GM18867 (cell line): ENCODE results near the gene RDM1.

Experiments used
- ATAC-seq: cut with Tn5 transposase; IDR thresholded peaks from one replicate; pipeline ENCODE4 v1.9.1; 2021; ENCODE audit warnings: mild to moderate bottlenecking, moderate library complexity; ENCODE audit not compliant: unreplicated experiment

The RDM1 gene

DNA sequence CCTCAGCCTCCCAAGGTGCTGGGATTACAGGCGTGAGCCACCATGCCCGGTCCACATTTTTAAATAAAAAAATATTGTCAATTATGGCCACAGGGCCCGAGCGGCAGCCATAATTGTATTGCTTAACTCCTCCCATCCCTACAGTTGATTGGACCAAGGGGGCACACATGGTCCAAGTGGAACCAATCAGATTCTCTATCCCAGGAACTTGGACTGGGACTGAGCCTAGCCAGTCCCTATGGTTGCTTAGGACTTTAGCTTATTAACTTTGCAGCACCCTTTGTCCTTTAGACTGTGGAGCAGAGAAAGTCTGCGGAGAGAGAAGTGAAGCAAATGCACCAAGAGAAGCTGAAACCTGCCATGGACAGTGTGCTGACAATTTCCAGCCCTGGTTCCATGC is 5.5 kb upstream of the RDM1 start:
- no peak for ATAC-seq

DNA sequence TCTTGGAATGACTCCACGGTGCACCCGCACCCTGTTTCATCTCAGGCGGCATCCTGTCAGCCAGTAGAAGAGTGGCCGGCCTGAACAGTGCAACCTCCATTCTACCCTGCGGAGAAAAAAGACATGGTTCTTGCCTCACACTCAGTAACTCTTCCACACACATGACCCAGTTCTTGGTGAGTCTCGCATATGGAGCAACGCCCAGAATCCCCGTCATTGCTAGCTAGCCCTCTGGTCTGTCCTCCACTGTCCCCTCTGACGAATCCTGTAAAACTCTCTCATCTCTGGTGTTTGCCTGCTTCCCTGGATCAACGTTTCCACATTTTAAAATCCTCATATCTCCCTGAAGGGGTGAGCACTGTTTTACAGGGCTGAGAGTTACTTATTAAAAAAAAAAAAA is 4.2 kb upstream of the RDM1 start:
- ATAC-seq = no peak

DNA sequence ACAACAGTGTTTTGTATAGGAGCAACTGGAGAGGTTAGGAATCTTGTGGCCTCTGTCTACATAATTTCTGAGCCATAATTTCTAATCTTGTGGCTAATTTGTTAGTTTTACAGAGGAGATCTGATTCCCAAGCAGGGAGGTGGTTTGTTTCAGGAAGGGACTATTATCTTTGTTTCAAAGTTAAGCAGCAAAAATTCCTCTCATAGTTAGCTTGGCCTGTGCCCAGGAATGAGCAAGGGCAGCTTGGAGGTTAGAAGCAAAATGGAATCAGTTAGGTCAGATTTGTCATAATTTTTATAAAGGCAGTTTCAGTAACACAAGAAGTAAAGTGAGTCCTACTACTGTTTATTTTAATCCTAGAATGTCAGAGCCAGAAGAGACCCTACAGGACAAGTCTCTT is 2.0 kb upstream of the RDM1 start:
- ATAC-seq = no peak

DNA sequence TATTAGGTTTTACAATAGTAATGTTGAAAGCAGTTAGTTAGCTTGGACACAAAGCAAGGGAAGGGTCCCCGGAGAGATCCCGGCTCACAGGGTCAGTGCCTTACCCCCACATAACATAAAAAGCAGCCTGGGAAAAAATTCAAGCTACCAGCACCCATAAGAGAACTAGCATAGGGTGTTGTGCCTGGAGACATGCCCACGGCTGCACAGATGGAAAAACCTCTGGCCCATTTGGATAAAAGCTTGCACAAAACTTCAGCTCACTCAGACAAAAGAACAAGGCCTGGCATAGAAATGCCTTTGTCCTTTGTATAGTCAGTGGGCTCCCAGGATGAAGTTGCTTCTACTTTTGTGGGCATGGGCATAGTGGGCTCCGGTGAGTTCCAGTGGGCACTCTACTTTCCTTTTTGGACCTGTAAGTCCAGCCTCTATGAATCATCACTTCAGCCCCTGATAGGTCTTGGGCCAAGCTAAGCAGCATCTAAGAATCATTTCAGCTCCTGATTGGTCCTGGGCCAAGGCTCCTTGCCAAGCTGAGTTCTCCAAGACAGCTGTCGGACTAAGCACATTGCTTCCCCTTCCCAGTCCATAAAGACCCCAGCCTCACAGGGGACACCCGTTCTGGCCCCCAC is 1.3 kb upstream of the RDM1 start:
- no peak for ATAC-seq

DNA sequence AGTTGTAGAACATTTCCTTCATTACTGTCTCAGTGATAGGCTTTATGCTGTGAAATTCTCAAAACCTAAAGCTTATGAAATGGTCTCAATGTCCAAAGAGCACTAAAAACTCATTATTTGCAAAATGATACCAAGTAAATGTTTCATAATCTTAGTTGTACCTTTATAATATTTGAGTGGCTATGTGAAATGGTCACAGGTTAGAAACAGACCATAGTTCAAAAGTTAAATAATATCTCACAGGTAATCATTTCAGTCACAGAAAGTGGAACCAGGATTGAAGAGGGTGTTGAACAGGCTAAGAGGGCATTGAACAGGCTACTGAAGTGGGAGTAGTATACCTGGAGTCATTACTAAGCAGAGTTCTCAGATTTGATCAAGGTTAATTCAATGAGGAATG is 2.9 kb downstream of the RDM1 start:
- ATAC-seq = no peak

DNA sequence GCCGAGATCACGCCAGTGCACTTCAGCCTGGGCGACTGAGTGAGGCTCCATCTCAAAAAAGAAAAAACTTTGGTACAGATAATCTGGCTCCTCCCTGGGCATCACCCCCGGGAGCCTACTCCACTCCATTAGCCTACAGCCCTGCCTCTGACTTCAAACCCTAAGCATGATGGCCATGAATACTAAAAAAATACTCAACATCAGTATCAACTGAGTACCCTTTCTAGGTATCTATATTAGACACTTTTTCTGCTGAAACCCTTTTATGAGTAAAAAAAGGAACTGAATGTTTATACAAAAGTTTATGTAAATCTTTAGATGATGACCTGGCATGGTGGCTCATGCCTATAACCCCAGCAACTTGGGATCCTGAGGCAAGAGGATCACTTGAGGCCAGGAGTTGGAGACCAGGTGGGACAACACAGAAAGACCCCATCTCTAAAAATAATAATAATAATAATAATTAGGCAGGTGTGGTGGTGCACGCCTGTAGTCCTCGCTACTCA is 6.9 kb downstream of the RDM1 start:
- no peak for ATAC-seq

DNA sequence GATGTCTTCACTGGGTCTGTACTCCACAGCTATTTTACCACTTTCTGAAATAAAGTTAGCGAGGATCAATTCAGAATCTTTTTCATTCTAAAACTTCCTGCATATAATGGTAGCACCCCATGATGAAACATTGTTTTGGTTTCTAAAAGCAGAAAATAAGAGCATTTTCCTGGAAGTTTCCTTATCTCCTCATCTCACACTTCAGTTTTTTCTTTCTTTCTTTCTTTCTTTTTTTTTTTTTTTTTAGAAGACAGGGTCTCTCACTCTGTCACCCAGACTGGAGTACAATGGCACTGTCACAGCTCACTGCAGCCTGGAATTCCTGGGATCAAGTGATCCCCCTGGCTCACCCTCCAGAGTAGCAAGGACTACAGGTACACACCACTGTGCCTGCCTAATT is 10.3 kb downstream of the RDM1 start:
- ATAC-seq = no peak

DNA sequence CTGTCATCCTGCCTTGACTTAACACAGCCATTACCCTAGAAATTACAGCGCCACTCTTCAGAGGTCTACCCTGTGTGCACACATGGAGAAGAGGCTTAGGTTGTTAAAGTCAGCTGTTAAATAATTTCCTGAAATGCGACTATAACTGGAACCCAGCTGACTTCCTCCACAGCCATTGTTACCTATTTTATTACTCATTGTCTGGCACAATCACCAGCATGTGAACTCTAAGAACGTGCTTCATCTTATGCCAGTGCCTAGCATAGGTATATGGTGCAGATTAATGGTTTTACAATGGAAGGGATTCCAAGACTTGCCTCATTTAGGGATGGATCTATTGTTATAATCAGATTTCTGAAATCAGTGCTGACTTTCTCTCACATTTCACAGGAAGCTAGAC is 11.9 kb downstream of the RDM1 start:
- no peak for ATAC-seq

DNA sequence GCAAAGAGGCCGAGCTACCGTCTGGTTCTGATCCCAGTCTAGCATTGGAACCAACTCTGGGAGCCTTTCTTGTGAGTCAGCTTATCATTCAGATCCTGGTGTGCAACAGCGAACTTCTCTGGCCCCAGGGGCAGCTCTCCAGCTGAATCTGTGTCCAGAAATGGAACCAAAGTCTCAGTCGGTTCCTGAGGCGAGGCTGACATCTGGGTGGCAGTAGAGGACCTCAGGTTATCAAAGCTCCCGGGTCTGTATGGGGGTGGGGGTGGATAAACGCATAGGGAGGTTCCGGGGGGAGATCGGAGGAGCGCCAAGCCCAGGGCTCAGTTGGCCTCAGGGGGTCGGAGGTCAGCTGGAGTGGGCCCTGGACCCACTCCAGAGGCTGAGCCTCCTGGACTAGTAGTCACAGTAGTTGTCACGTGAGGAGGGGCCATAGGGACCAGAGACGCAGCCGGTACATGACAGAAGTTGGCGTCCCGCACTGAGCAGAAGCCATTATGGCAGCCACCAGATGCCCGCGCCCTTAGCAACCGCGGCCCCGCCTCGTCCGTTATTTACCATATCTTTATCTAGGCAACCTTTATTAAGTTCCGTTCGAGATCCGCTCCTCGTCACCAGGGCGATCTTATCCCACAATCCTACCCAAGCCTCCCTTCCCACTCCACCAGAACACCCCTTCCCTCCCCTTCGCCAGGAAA is 12.9 kb downstream of the RDM1 start:
- ATAC-seq = no peak

DNA sequence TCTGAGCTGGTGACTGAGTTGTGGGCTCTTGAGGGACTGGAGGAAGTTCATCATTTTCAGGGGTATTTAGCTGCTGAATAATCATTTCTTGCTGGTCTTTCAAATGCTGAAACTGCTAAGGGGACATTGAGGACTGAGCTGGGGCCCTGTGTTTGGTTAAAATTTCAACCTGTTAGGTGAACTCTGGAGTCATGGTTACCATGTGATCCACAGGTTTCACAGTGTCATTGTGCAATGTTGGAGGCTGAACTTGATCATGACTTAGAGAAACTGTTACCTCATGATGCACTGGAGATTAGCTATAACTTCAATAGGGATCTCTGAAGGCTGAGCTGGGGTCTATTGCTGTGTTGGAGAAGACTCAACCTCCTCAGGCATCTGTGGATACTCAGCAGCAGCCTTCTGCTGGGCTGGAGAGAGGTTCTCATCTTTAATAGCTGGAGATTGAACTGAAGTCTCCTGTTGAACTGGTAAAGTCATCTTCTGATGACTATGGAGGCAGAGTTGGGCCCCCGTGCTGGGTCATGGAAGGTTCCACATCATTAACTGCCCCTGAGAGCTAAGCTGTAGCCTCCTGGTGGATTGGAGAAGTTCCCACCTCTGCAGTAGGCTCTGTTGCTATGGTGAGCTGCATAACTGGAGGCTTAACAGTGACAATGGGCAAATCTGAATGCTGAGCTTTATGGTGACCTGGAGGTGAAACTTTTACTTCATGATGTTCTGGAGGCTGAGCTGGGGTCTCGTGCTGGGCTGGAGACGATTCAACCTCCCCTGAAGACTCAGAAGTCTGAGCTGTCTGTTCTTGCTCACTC is 15.2 kb downstream of the RDM1 start:
- ATAC-seq = no peak

DNA sequence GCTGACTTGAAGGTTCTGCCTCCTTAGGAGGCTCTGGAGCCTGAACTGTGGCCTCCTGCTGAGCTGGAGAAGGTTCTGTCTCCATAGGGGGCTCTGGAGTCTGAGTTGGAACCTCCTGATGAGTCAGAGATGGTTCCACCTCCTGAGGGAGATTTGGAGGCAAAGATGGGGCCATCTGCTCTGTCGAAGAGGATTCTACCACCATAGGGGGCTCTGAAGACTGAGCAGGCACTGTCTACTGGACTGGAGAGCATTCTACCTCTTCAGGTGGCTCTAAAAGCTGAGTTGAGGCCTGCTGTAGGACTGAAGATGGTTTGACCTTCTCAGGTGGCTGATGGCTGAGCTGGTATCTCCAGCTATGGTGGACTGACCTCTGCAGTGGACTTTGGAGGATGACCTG is 16.2 kb downstream of the RDM1 start:
- ATAC-seq = no peak

DNA sequence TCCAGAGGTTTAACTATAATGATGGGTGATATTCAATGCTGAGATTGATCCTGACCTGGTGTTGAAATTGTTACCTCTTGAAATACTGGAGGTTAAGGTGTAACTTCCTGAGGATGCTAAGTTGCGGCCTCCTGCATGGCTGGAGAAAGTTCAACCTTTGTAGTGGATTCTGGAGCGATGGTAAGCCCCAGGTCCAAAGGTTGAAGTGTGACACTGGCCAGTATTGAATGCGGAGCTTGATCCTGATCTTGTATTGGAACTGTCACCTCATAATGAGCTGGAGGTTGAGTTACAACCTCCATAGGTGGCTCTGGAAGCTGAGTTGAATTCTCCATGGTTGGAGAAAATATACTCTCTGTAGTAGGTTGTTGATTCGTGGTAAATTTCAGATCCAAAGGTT is 17.0 kb downstream of the RDM1 start:
- no peak for ATAC-seq

DNA sequence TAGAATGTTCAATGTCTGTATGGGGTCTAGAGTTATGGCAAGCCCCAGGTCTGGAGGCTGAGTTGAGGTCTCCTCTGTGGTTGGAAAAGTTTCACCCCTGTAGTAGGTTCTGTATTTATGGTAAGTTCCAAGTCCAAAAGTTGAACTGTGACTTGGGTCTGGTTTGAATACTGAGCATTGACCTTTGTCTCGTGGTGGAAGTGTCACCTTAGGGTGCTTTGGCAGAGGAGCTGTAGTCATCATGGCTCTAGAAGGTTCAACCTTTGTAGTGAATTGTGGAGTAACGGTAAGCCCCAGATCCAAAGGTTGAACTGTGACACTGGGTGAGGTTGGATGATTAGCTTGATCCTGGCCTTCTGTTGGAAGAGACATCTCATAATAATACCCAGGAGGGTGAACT is 17.6 kb downstream of the RDM1 start:
- no peak for ATAC-seq

DNA sequence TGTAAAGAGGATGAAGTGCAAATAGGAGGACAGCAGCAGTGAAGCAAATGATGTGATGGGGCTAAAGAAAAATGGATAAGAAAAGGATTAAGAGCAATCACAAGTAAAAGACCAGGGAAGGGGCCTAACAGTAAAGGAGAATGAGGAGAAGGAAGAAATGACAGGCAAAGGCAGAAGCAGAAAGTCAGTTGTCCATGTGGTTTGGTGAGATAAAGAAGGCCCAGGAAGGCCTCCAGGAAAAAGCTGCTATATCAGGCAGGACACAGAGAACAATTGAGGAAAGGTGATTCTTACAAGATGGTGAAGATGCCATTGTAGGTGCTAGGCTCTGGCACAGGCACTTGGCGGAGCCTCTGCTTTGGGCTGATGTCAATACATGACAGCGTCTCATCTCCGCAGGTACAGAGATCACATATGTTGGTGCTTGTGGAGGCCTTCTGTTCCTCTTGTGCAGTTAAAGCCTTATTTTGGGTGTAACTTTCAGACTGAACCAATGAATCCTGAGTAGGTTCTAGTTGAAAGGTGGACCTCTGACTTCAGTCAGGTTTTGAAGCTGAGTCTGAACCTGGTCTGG is 18.1 kb downstream of the RDM1 start:
- ATAC-seq = no peak

DNA sequence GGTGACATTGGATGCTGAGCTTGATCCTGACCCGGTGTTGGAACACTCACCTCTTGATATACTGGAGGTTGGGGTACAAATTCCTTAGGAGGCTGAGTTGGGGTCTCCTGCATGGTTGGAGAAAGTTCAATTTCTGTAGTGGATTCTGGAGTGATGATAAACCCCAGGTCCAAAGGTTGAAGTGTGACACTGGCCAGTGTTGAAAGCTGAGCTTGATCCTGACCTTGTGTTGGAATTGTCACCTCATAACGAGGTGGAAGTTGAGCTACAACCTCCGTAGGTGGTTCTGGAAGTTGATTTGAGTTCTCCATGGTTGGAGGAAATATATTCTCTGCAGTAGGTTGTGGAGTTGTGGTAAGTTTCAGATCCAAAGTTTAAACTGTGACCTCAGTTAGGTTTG is 21.2 kb downstream of the RDM1 start:
- no peak for ATAC-seq

DNA sequence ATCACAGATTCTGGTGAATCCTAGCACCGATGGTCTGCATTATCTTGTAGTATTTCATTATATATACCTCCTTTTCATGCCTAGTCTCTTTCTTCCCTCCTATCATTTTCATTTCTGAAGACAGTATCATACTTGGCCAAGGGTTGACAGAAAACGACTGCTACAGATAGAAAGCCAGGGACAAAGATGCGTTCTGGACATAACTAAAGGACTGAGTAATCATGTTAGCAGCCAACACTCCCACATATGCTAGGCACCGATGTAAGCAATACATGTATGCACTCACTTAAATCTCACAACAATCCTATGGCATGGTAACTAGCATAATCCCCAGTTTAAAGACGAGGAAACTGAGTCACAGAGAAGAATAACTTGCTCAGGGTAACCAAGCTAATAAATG is 22.9 kb downstream of the RDM1 start:
- ATAC-seq = no peak

DNA sequence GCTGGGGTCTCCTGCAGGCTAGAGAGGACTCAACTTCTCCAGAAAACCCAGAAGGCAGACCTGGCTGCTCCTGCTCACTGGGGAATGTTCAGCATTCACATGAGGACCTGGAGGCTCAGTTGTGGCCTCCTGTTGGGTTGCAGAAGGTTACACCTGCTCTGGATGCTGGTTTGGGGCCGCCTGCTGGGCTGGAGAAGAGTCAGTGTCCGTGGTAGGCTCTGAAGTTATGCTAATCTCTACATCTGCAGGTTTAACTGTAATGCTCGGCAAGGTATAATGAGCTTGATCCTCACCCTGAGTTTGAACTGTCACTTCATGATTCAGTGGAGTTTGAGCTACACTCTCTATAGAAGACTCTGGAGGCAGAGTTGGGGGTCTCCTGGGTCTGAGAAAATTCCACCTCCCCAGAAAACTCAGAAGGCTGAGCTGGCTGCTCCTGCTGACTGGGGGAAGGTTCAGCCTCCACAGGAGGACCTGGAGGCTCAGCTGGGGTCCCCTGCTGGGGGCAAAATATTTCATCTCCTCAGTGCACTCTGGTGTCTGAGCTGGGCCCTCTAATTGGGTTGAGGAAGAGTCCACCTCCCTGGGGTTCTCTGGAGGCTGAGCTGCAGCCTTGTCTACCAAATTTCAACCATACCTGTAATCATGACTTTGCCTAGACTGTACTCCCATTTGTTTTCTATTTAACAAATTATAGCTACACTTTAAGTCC is 23.5 kb downstream of the RDM1 start:
- ATAC-seq = no peak

DNA sequence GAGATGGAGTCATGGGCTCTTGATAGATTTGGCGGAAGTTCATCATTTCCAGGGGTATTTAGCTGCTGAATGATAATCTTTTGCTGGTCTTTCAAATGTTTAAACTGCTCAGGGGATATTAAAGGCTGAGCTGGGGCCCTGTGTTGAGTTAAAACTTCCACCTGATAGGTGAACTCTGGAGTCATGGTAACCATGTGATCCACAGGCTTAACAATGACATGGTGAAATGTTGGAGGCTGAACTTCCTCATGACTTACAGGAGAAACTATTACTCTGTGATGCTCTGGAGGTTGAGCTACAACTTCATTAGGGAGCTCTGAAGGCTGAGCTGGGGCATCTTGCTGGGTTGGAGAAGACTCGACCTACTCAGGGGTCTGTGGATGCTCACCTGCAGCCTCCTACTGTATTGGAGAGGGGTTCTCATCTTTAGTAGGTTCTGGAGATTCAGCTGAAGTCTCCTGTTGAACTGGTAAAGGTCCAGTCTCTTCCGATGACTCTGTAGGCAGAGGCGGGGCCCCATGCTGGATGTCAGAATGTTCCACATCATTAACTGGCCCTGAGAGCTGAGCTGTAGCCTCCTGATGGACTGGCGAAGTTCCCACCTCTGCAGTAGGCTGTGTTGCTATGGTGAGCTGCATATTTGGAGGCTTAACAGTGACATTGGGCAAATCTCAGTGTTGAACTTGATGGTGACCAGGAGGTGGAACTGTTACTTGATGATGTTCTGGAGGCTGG is 24.2 kb downstream of the RDM1 start:
- no peak for ATAC-seq

DNA sequence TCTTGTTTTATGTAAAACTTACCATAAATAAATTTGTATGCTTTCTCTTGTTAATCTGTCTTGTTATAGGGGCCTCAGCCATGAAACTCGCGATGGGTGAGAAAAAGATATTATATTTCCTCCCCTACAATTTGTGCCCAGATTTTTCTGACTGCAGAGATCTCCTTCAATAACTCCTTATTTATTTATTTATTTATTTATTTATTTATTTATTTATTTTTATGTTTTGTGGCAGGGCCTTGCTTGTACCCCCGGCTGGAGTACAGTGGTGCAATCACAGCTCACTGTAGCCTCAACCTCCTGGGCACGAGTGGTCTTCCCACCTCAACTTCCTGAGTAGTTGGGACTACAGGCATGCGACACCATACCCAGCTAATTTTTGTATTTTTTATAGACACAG is 27.1 kb downstream of the RDM1 start:
- no peak for ATAC-seq

DNA sequence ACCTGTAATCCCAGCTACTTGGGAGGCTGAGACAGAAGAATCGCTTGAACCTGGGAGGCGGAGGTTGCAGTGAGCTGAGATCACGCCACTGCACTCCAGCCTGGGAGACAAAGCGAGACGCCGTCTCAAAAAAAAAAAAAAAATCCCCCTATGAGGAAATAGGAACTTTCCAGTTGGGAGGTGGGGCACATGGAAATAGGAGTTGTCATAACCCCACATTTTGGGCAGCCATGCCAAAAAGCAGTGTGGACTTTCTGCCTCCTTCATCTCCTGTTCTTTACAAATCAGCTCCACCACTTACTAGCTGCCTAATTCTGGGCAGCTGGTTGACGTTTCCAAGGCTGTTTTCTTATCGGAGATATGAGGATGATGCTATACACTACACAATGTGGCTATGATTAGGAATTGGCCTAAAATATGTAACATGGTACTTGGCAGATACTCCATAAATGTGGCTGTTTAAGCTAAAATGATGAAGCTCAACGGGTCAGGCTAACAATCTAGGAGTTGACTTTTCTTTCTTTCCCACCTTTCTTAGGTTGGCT is 28.9 kb downstream of the RDM1 start:
- ATAC-seq = no peak
